SIG-M5 treated with dmso at 0.1 percent for 504 hours (cell line): ENCODE data around the gene CEP83.
A peak's percentile ranks its signal among the peaks of the same experiment; 100 is the strongest.

Source experiments
- DNase-seq: peaks from one replicate; lab custom pipeline; 2025; ENCODE audit not compliant: unreplicated experiment; lab: John Stamatoyannopoulos, UW

CEP83 gene

DNA sequence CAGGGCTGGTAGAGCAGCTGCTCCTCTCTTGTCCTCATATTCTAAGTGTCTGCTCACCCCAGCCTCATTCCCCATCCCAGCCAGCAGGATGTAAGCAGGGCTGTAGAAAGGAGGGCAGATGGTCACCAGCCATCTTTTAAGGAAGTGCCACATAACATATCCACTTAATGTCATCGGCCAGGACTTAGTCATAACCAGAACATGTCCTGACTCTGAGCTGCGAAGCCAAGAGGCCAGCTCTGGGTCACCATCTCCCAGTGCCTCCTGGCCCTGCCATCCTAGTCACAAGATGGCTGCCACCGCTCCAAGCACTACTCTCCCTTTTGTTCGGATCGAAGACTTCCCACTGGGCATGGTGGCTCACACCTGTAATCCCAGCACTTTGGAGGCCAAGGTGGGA, 187.4 kb downstream of the CEP83 start:
- no peak for DNase-seq

GRCh38 chr12:94271351-94271750, 188.3 kb downstream of the CEP83 start:
- no peak for DNase-seq

GRCh38 chr12:94269316-94269999, 190.2 kb downstream of the CEP83 start:
- DNase-seq: no peak

DNA sequence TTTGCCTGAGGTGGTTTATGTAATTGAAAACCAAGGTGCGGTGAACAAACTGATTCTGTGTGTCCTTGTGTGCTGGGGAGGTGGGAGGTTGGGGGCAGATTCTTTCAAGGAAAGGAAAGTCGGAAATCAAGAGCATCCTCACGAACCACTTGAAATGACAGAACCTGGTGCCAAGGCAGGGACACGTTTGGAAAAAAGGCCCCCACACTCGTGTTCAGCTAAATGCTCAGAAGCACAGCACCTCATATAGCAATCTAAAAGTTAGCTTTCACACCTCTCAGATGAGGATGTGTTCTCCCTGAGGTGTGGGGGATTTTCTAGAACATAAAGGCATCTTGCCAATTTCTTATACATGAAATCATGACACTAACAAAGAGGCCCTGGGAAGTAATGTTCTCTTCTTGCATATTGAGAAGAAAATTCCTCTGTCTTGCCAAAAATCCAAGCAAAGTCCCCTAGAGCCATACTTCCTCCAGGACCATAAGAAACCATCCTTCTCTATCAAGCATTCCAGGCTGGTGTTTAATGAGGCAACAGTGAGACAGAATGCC, 191.7 kb downstream of the CEP83 start:
- no peak for DNase-seq

DNA sequence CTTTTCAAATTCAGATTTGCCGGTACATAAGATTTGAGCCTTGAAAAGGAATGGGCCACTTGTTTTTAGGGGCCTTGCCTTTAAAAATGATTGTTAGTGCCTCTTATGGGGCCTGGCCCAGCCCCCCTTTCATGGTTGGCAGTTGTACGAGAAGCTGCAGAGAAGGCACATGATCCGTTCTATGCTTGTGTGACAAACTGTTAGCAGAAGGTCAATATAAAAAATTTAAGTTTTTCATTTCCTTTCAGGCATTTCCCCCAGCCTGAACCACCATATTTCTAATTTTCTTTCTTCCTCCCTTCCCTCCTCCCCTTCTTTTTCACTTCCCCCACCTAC, 192.2 kb downstream of the CEP83 start:
- DNase-seq: no peak

- peak; percentile 46 for DNase-seq
Observed at GRCh38 chr12:94266796-94267536, 192.7 kb downstream of the CEP83 start.

DNA sequence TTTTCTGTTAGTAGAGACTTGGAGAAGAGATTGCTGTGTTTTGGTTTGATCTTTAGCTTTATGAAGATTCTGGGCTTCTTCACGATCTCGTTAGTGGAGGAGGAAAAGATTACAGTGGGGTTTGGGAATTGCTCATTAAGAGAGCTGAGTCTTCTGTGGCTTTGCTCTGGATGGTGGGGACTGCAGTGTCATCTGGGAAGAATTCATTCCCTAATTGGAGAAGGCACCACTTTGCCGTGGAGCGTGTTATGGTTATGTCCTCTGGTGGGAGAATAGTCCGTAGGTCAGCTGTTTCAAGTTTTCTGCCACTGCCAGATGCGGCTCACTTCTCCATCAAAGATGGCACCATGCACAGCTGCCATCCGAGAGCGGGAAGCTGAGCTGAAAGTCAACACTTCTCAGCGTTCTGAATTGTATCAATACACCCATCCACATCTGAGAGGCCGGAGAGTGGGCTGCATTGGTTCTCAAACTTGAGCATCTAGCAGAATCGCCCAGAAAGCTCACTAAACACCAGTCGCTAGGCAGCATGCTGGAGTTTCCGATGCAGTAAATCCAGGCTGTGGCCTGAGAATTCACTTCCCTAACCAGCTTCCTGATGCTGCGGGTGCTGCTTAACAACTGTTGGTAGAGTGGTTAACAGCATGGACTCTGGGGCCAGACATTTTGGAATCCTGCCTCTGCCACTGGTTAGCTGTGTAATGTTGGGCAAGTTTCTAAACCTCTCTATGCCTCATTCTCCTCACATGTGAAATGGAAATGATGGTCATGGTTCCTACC, 193.5 kb downstream of the CEP83 start:
- no peak for DNase-seq

GRCh38 chr12:94265539-94265938, 194.1 kb downstream of the CEP83 start:
- no peak for DNase-seq

DNA sequence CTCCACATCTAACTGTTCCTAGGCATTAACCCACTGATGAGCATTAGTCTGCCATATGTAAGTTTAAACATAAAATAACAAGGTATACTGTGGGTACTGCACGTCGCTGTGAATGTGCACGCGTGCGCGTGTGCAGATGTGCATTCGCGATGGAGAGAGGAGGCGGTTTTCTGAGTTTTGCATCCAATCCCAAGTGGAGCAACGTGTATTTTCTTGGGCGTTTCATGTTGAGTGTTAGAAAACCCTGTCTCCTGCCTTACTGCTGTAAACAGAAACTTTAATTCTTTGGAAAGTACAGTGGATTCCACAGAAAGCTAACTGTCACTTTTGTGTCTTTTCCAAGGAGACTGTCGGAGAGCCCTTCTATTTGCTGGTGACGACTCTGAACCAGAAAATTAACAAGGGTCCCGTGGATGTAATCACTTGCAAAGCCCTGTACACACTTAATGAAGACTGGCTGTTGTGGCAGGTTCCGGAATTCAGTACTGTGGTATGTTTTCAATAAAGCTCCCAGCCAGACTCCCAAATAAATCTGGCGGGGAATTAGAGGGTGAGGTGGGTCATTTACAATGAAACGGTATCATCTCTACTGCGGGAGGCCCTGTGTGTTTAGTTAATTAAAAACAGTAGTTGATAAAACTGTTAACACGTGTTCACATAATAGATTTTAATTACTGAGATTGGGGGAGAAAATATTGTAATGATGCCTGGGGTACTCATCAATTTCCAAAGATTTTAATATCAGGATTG, 194.8 kb downstream of the CEP83 start:
- DNase-seq: no peak

DNA sequence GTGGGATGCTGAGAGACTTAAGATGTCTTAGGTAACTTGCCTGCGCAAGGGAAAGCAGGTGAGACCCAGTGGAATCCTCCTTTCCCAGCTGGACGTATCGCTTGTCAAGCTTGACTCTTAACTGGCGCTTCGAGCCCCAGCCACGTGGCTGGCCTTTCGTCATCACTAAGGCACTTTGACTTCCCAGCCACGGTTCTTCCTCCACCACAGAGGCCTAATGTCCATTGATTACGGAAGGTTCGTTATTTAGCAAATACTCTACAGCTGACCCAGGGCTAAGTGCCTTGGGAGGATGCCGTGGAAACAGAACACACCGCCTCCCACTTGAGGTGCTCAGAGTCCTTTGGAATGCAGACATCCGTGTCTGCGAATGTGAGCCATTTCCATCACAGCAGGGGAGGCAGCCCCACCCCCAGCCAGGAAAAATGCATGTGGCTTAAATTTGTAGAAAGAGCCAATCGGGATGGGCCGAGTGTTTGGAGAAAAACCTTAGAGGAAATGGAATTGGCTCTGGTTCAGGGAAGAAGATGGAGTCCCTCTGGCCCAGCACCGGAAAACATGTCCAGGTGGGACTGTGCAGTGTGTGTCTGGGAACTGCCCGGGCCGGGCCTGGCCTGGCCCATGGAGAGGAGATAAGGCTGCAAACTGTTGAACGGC, 195.6 kb downstream of the CEP83 start:
- DNase-seq: no peak

DNA sequence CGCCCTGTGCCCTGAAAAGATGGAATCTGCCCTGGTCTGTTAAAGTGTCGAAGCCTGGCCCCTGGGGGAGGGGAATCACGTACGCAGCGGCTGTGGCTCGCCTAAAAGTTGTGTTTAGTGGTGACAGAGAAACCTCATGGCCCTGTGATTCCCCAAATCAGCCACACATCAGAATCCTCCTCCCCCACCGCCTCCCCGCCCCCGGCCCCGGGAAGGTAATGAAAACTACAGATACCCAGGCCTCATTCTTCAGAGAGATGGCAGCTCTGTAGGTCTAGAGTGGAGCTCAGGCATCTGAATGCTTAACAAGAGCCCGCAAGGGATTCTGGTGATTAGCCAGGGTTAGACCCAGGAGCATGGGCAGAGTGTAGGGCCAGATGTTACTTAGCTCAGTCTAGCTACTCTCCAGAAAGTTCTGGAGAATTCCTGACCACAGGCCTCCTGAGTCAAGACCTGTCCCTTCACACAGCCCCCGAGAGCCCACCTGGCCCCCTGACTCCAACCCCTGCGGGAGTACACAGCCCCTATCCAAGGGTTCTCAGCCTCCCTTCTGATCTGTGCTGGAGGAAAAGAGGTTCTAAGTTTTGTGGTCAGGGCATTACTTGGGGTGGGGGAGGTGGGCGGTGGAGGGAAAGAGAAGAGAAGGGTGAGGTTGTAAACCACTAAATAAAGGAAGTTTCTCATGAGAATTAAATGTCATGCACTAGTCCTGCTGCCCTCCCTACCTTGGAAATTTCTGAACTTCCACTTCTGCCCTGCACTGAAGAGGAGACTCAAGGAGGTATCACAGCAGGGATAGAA, 196.5 kb downstream of the CEP83 start:
- DNase-seq: peak; percentile 87

GRCh38 chr12:94262228-94263010, 197.2 kb downstream of the CEP83 start:
- peak; percentile 67 for DNase-seq

- DNase-seq: no peak
Observed at GRCh38 chr12:94261786-94262185, 197.9 kb downstream of the CEP83 start.

DNA sequence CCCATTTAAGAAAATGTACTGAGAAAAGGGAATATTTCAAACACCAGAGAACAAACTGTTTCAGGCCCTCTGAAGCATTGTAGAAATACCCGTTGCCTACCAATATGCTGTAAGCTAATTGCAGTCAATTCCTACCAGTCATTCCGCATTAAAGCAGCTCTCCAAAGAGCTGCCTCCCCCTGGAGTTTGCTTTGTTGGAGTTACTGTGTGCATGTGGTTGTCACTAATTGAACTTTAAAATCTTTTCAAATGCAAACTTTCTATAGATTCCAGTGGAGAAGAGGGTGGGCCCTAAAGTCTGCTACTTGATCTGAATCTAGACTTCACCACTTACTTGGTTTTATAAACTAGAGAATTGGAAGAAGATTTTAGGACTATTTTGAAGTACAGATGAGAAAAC, 198.5 kb downstream of the CEP83 start:
- DNase-seq: no peak

DNA sequence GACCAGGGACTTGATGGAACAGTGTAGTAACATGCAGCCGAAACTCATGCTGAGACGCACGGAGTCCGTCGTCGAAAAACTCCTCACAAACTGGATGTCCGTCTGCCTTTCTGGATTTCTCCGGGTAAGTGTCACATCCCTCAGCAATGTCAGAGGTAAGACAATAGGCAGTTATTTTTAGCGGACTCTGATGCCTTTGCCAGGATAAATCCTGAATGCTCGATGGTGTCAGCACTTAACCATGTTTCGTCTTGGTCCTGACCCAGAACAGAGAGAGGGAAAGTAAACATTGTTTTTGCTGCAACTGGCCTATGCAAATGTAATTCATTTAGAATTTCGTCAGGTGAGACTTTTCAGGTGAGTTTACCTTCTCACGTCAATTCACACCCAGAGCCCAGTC, 198.9 kb downstream of the CEP83 start:
- DNase-seq: no peak

- no peak for DNase-seq
Observed at GRCh38 chr12:94260017-94260416, 199.7 kb downstream of the CEP83 start.

DNA sequence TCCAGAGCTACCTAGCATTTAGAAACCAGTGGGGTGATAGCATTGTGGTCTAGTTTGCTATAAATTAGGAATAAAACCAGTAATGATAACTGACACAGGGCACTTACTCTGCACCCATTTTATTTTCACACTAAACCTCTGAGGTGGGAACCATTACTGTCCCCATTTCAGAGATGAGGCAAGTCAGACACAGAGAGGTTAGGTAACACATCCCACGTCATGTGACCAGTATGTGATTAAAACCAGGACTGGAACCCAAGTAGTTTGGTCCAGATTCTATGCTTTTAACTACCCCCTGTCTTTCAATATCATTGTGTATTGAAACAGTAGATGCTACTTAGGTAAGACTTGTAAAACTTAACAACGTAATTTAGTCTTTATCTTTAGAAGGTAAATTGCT, 201.1 kb downstream of the CEP83 start:
- DNase-seq: no peak
